ENCODE measurements around the gene CATSPERZ.
A peak's percentile ranks its signal among the peaks of the same experiment; 100 is the strongest.
"Not testable (repeated sequence)": the region's sequence is repeated elsewhere in the genome, so short reads cannot be mapped to it uniquely, and the experiment has no call there.

CATSPERZ gene

GRCh38 chr11:64304316-64305072 is 4.3 kb downstream of the CATSPERZ start:
- DNase-seq: peak; percentile 84 to 94 (median 88)

DNA sequence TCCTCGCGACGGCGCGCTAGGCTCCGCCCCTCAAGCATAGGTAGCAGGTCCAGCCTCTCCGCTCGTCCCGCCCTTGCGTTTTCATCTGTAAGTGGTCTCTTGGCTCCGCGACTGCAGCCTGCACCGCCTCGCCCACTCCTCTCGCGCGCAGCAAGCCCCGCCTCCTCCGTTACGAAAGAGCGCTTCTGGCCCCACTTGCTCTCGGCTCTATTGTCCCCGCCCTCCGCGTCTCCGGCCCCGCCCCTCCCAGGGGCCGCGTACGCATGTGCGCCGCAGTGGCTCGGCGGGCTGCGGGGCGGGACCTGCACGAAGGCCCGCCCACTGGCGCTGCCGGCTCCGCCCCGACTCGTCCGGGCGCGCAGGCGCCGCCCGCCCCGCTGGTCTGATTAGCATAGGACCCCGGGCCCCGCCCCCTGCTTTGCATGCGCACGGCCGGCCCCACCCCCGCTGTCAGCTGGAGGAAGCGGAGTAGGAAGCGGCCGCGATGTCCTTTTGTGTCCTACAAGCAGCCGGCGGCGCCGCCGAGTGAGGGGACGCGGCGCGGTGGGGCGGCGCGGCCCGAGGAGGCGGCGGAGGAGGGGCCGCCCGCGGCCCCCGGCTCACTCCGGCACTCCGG is 5.0 kb downstream of the CATSPERZ start, which contains the start of gene ESRRA:
Gene ESRRA (plus strand): TSS at position 450 of the 616 bp plus-strand sequence. CDS start 1,656 bp downstream, outside the sequence.
- peak; percentile 99 to 100 (median 99) for DNase-seq

GRCh38 chr11:64305691-64306562 is 5.8 kb downstream of the CATSPERZ start:
- DNase-seq: peak; percentile 45 to 79 (median 60)

DNA sequence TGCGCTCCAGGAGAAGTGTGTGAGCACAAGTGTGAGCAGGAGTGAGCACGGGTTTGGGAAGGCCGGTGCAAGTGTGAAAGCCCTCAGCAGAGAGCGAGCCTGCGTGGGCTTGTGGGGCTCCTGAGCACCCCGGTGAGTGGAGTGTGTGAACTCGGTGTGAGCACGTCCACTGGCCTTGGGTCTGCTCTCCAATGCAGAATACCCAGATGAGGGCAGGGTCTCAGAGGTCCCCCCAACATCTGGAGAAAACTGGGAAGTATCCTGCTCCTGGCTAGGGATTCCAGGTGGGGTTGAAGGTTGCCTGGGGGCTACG is 6.4 kb downstream of the CATSPERZ start:
- no peak for DNase-seq

DNA sequence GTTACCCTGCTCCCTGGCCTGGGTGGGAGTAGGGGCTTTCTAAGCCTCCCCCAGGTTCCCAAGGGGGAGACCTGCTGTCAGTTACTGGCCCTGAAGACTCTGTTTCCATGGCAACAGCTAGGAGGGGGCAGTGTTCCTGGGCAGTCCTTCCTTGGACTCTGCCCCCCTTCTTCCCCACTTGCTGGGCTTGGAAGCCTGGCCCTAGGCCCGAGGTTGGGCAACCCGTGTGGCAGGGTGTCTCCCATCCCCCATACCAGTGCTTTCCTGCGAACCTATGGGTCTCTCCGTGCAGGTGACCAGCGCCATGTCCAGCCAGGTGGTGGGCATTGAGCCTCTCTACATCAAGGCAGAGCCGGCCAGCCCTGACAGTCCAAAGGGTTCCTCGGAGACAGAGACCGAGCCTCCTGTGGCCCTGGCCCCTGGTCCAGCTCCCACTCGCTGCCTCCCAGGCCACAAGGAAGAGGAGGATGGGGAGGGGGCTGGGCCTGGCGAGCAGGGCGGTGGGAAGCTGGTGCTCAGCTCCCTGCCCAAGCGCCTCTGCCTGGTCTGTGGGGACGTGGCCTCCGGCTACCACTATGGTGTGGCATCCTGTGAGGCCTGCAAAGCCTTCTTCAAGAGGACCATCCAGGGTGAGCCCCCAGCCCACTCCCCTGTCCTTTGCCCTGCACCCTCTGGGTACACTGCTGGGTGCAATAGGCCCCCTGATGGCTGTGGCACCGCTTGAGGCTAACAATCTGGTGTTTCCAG is 6.9 kb downstream of the CATSPERZ start:
- DNase-seq: no peak

DNA sequence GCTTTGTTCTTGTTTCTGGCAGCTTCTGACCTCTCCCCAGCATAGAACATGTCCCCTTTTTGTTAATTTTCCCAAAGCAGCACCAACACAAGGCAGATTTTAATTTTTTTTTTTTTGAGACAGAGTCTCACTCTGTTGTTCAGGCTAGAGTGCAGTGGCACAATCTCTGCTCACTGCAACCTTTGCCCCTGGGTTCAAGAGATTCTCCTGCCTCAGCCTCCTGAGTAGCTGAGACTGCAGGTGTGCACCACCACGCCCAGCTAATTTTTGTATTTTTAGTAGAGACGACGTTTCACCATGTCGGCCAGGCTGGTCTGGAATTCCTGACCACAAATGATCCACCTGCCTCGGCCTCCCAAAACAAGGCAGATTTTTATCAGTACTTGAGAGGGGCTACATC is 7.6 kb downstream of the CATSPERZ start:
- not testable (repeated sequence) for DNase-seq

DNA sequence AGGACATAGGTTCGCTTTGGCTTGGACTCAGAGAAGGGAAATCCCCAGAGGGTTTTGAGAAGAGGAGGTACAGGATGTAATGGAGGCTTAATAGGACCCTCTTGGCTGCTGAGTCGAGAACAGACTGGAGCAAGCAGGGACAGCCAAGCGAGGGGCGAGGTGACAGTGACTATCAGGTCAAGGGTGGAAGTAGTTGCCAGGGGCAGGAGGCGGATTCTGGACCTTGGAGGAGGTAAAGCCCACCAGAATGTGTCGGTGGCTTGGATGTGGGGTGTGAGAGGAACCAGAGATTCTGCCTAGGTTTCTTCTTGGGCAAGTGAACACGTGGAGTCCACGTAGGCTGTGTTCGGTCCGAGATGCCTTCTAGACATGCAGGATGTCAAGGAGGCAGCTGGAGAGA is 12.8 kb downstream of the CATSPERZ start:
- DNase-seq: no peak

DNA sequence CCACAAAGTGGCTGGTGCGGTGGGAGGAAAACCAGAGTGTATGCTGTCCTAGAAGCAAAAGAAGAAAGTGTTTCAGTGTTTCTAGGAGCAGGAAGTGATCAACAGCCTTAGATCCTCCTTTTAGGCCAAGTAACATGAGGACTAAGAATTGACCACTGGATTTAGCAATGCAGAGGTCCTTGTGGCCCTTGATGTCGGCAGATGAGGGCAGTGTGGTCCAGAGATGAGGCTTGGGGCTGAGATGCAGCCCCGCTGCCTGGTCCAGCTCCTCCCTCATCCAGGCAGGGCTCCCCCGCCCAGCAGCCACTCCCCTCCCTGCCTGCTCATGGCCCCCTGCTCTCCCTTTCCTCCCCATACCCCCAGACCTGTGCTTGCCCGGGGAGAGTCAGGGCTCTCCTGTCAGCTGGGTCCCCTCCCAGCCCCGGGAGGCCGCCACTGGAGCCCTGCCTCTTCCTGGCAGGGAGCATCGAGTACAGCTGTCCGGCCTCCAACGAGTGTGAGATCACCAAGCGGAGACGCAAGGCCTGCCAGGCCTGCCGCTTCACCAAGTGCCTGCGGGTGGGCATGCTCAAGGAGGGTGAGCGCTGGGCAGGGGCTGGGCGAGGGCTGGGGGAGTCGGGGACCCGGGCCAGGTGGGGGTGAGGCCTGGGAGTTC is 13.5 kb downstream of the CATSPERZ start:
- no peak for DNase-seq

GRCh38 chr11:64314146-64314804 is 14.1 kb downstream of the CATSPERZ start:
- no peak for DNase-seq

DNA sequence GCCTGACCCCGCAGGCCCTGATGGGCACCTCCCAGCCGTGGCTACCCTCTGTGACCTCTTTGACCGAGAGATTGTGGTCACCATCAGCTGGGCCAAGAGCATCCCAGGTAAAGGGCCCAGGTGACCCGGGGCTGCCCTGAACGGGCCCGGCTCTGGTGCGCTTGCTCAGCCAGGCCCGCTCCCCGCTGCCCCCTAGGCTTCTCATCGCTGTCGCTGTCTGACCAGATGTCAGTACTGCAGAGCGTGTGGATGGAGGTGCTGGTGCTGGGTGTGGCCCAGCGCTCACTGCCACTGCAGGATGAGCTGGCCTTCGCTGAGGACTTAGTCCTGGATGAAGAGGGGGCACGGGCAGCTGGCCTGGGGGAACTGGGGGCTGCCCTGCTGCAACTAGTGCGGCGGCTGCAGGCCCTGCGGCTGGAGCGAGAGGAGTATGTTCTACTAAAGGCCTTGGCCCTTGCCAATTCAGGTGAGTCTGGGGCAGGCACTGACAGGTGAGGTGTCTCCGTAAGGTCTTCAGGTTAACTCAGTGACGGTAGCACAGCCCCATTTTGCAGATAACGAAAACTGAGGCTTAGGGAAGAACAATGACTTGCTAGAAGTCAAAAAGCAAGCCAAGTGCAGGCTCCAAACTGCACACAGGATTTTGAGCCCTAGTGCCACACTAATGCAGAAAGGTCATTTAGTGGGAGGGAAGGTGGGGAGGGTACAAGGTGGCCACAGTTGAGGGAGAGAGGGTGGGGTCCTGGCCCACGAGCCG is 14.8 kb downstream of the CATSPERZ start:
- no peak for DNase-seq

DNA sequence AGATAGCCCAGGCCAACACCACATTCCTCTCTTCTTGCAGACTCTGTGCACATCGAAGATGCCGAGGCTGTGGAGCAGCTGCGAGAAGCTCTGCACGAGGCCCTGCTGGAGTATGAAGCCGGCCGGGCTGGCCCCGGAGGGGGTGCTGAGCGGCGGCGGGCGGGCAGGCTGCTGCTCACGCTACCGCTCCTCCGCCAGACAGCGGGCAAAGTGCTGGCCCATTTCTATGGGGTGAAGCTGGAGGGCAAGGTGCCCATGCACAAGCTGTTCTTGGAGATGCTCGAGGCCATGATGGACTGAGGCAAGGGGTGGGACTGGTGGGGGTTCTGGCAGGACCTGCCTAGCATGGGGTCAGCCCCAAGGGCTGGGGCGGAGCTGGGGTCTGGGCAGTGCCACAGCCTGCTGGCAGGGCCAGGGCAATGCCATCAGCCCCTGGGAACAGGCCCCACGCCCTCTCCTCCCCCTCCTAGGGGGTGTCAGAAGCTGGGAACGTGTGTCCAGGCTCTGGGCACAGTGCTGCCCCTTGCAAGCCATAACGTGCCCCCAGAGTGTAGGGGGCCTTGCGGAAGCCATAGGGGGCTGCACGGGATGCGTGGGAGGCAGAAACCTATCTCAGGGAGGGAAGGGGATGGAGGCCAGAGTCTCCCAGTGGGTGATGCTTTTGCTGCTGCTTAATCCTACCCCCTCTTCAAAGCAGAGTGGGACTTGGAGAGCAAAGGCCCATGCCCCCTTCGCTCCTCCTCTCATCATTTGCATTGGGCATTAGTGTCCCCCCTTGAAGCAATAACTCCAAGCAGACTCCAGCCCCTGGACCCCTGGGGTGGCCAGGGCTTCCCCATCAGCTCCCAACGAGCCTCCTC is 15.7 kb downstream of the CATSPERZ start:
- DNase-seq: not testable (repeated sequence)

GRCh38 chr11:64316672-64317324 is 16.6 kb downstream of the CATSPERZ start:
- DNase-seq: peak in 3 of 5 experiments; percentile 38 to 76 (median 48)

DNA sequence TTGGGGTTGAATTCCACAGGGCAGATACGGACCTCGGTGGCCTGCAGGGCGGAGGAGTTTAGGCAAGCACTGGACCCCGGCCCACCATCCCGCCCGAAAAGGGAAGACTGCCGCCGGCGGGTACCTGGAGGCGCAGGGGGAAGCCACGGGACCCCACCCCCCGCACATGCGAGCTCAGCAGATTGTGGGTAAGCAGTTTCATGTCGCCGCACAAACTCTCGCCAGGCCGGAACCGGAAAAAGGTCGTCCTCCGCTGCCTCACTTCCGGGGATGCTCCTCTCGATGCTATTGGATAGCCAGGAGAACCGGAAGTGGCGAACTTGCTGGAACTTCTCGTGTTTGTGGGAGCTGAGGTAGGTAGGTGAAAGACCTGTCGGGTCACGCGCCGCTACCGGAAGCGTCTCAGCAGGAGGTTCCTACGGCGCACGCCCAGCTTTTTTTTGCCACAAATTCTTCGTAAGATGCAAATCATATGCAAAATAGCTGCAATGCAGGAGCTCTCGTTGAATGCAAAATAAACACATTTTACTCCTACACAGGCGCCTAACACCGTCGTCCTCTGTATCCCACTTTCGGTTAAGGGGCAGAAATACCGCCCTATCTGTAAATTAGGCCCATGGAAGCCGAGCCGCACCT is 17.3 kb downstream of the CATSPERZ start, which contains the start of gene TRMT112:
Gene TRMT112 (minus strand): TSS at position 235 of the 636 bp plus-strand sequence. CDS start 33 bp downstream, at position 202.
- DNase-seq: peak; percentile 85 to 99 (median 96)

- peak; percentile 87 to 99 (median 92) for DNase-seq
Observed at GRCh38 chr11:64317961-64318765, 18.0 kb downstream of the CATSPERZ start, which contains the start of gene PRDX5. Gene PRDX5 (plus strand): TSS chr11:64318121. CDS start chr11:64318216, 95 bp downstream.

DNA sequence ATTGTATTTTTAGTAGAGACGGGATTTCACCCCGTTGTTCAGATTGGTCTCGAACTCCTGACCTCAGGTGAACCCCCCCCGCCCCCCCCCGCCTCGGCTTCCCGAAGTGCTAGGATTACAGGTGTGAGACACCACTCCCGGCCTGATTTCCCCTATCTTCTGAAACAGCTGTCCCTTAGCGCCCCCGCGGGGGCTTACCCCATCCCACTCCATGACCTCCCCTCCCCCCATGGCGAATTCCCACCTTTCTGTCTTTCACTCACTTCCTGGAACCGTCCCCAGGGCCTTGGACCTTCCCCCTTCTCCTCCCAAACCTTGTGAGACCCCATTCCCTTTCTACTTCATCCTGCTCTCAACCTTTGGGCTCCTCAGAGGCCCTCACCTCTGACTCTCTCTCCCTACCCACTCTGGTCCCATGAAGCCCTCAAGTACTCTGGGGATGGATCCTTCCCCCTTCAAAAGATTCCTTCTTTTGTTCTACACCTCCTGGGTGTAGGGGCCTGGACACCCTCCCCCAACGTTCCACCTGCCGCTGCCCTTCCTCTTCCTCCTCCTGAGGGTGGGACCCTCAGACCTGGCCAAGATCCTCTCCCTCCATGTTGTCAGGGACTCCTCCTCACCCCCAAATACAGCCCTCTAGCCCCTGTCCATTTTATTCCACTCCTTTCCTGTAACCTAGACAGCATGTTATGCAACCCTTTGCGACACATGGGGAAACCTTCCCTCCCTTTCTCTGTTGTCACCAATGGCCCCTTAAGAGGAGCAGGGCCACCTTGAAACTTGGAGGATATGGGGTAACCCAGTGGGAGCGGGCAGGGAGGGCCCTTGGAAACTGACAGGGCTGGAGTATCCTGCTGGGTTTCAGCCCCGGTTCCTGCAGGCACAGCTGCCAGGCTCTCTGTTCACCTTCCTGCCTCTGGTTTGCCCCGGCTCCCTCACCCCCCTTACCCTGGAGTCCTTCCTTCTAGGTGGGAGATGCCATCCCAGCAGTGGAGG is 18.9 kb downstream of the CATSPERZ start:
- DNase-seq: no peak

DNA sequence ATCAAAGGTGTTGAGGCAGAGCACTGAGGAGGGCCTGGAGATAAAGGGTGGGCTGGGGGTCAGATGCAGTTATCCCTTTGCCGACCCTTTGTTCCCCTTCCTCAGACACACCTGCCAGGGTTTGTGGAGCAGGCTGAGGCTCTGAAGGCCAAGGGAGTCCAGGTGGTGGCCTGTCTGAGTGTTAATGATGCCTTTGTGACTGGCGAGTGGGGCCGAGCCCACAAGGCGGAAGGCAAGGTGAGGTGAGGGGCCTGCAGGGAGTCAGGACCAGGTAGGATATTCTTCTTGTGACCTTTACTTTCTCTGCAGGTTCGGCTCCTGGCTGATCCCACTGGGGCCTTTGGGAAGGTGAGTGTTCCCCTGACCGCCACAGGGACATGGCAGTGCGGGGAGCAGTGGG is 20.4 kb downstream of the CATSPERZ start:
- DNase-seq: no peak

Measured in T-helper 2 cell (primary cell).